Esophagus muscularis mucosa (tissue), 4 donors: ENCODE data around the gene CHST15.

Experiments used
- CTCF ChIP-seq, 3 experiments: fragments of 200-600 bp in 2 of 3; fragments of 450-650 bp in 1 of 3; sonication (generic) in 2 of 3; IDR thresholded peaks; one replicate each; pipeline ENCODE4 v1.5.1; 2017 to 2019; ENCODE audit warnings: antibody characterized with exemption in 3 of 3, mild to moderate bottlenecking in 2 of 3, moderate library complexity in 1 of 3
- EP300 ChIP-seq: sonication (generic); formaldehyde crosslinking; IDR thresholded peaks from one replicate; pipeline ENCODE4 v1.6.1; 2017; ENCODE audit warnings: antibody characterized with exemption
- POLR2A ChIP-seq: fragments of 450-650 bp; IDR thresholded peaks from one replicate; pipeline ENCODE4 v1.6.1; 2017; ENCODE audit warnings: antibody characterized with exemption, moderate library complexity, mild to moderate bottlenecking, low read depth
- POLR2AphosphoS5 ChIP-seq, 2 donors: sonication (generic); formaldehyde crosslinking; IDR thresholded peaks; one replicate each; pipeline ENCODE4 v1.6.1; 2017; ENCODE audit warnings: antibody characterized with exemption in 2 of 2

- TF ChIP-seq CTCF (IDR thresholded peaks at IDR 0.05) (no peak), EP300 (no peak), POLR2AphosphoS5 (IDR thresholded peaks at IDR 0.05) (no peak), POLR2A (no peak)
Observed at GRCh38 chr10:124142960-124143359, 49.6 kb upstream of the CHST15 start.
